H9 (cell line): ENCODE data around the gene WDR20. TPM values are rescaled to one million over a fixed set of nuclear protein-coding genes. Genes with fewer than 3 reads are reported as not detected.

ENCODE experiments used
- DNase-seq: peaks from one replicate; pipeline ENCODE4 v3.0.0-alpha.2; 2017
- H2AFZ ChIP-seq: one replicate; pipeline ENCODE4 v1.6.1; 2013; ENCODE audit warnings: mild to moderate bottlenecking, low read length, control low read depth, moderate library complexity
- H2AK5ac ChIP-seq: 2 replicates; pipeline ENCODE4 v1.6.1; 2013; ENCODE audit warnings: low read length, control low read depth, mixed read lengths; ENCODE audit not compliant: insufficient read length
- H2BK120ac ChIP-seq: one replicate; pipeline ENCODE4 v1.6.1; 2013; ENCODE audit warnings: low read depth, mild to moderate bottlenecking, low read length, control low read depth, inconsistent platforms; ENCODE audit not compliant: poor library complexity, severe bottlenecking
- H2BK12ac ChIP-seq: 2 replicates; pipeline ENCODE4 v1.6.1; 2013; ENCODE audit warnings: low read length, control low read depth, mixed read lengths, low read depth; ENCODE audit not compliant: insufficient read length
- H2BK15ac ChIP-seq: 2 replicates; pipeline ENCODE4 v1.6.1; 2013; ENCODE audit warnings: low read depth, low read length, control low read depth
- H2BK20ac ChIP-seq: one replicate; pipeline ENCODE4 v1.6.1; 2013; ENCODE audit warnings: low read depth, mild to moderate bottlenecking, low read length, control low read depth, inconsistent platforms; ENCODE audit not compliant: poor library complexity, severe bottlenecking
- H2BK5ac ChIP-seq: 2 replicates; pipeline ENCODE4 v1.6.1; 2013; ENCODE audit warnings: low read length, control low read depth, mixed read lengths; ENCODE audit not compliant: insufficient read length
- H3K14ac ChIP-seq: 2 replicates; pipeline ENCODE4 v1.6.1; 2013; ENCODE audit warnings: low read length, control low read depth; ENCODE audit not compliant: insufficient read depth
- H3K18ac ChIP-seq: 2 replicates; pipeline ENCODE4 v1.6.1; 2013; ENCODE audit warnings: low read depth, mild to moderate bottlenecking, mixed read lengths, low read length, control low read depth; ENCODE audit not compliant: insufficient read length
- H3K23ac ChIP-seq: 2 replicates; pipeline ENCODE4 v1.6.1; 2013; ENCODE audit warnings: low read length, control low read depth, mixed read lengths, low read depth; ENCODE audit not compliant: insufficient read length
- H3K23me2 ChIP-seq: 2 replicates; pipeline ENCODE4 v1.6.1; 2013; ENCODE audit warnings: low read depth, mild to moderate bottlenecking, mixed read lengths, low read length, control low read depth; ENCODE audit not compliant: insufficient read length, poor library complexity, severe bottlenecking
- H3K27ac ChIP-seq: 2 replicates; pipeline ENCODE4 v1.5.1; 2013; ENCODE audit warnings: low read length, control low read depth, mixed read lengths, low read depth; ENCODE audit not compliant: insufficient read length
- H3K27me3 ChIP-seq: 2 replicates; pipeline ENCODE4 v1.6.1; 2013; ENCODE audit warnings: low read length, control low read depth, inconsistent platforms; ENCODE audit not compliant: insufficient read depth
- H3K4ac ChIP-seq: 2 replicates; pipeline ENCODE4 v1.6.1; 2013; ENCODE audit warnings: low read depth, mild to moderate bottlenecking, control low read depth, inconsistent platforms, low read length, moderate library complexity
- H3K4me1 ChIP-seq: 2 replicates; pipeline ENCODE4 v1.6.1; 2013; ENCODE audit warnings: low read length, control low read depth, inconsistent platforms; ENCODE audit not compliant: insufficient read depth
- H3K4me2 ChIP-seq: 2 replicates; pipeline ENCODE4 v1.6.1; 2013; ENCODE audit warnings: low read length, control low read depth, mixed read lengths; ENCODE audit not compliant: insufficient read length, insufficient read depth
- H3K56ac ChIP-seq: 2 replicates; pipeline ENCODE4 v1.6.1; 2013; ENCODE audit warnings: low read depth, mild to moderate bottlenecking, mixed read lengths, low read length, control low read depth; ENCODE audit not compliant: insufficient read length
- H3K79me1 ChIP-seq: 2 replicates; pipeline ENCODE4 v1.6.1; 2013; ENCODE audit warnings: low read depth, mild to moderate bottlenecking, moderate library complexity, low read length, control low read depth, inconsistent platforms; ENCODE audit not compliant: insufficient read depth, poor library complexity, severe bottlenecking
- H3K79me2 ChIP-seq: 2 replicates; pipeline ENCODE4 v1.6.1; 2013; ENCODE audit warnings: low read length, control low read depth, inconsistent platforms; ENCODE audit not compliant: insufficient read depth
- H3K9ac ChIP-seq: 2 replicates; pipeline ENCODE4 v1.6.1; 2013; ENCODE audit warnings: low read length, control low read depth, mixed read lengths; ENCODE audit not compliant: insufficient read length; ENCODE audit errors: extremely low read depth
- H3K9me3 ChIP-seq: one replicate; pipeline ENCODE4 v1.6.1; 2013; ENCODE audit warnings: low read depth, low read length, inconsistent platforms; ENCODE audit not compliant: control insufficient read depth
- H3T11ph ChIP-seq: one replicate; pipeline ENCODE4 v1.6.1; 2013; ENCODE audit warnings: mild to moderate bottlenecking, low read length, control low read depth, inconsistent platforms
- H4K20me1 ChIP-seq: one replicate; pipeline ENCODE4 v1.6.1; 2013; ENCODE audit not compliant: control insufficient read depth, insufficient read length, insufficient read depth
- H4K5ac ChIP-seq: 2 replicates; pipeline ENCODE4 v1.6.1; 2013; ENCODE audit warnings: low read depth, mild to moderate bottlenecking, mixed read lengths, low read length, control low read depth; ENCODE audit not compliant: insufficient read length
- H4K8ac ChIP-seq: replicated peaks from 2 replicates; pipeline ENCODE4 v1.6.1; 2013; ENCODE audit warnings: low read length, control low read depth, mixed read lengths, low read depth; ENCODE audit not compliant: insufficient read length
- H4K91ac ChIP-seq: 2 replicates; pipeline ENCODE4 v1.6.1; 2013; ENCODE audit warnings: low read depth, mild to moderate bottlenecking, moderate library complexity, mixed read lengths, low read length, control low read depth; ENCODE audit not compliant: insufficient read length
- H3K27ac Mint-ChIP-seq, 3 experiments: 2 replicates in 2 of 3; 3 replicates in 1 of 3; pipeline ENCODE4 v1.8.0; 2020 to 2021; ENCODE audit warnings: mixed read lengths in 3 of 3, mild to moderate bottlenecking in 1 of 3, moderate library complexity in 1 of 3
- H3K27me3 Mint-ChIP-seq: 2 replicates; pipeline ENCODE4 v1.8.0; 2021; ENCODE audit warnings: low read depth, mild to moderate bottlenecking, moderate library complexity, mixed read lengths
- H3K36me3 Mint-ChIP-seq, 3 experiments: 2 replicates in 2 of 3; 3 replicates in 1 of 3; pipeline ENCODE4 v1.8.0; 2020 to 2021; ENCODE audit warnings: low read depth in 3 of 3, mixed read lengths in 3 of 3; ENCODE audit not compliant: insufficient read depth in 1 of 3
- H3K4me1 Mint-ChIP-seq, 2 experiments: 2 replicates each; pipeline ENCODE4 v1.8.0; 2020; ENCODE audit warnings: mixed read lengths in 2 of 2
- H3K4me3 Mint-ChIP-seq, 2 experiments: 2 replicates in 1 of 2; 3 replicates in 1 of 2; pipeline ENCODE4 v1.8.0; 2020 to 2021; ENCODE audit warnings: mild to moderate bottlenecking in 2 of 2, mixed read lengths in 2 of 2, moderate library complexity in 1 of 2
- H3K9me3 Mint-ChIP-seq, 2 experiments: 2 replicates in 1 of 2; 3 replicates in 1 of 2; pipeline ENCODE4 v1.8.0; 2020; ENCODE audit warnings: mild to moderate bottlenecking in 2 of 2, mixed read lengths in 2 of 2, moderate library complexity in 1 of 2
- WGBS: extraction: QIAGEN DNeasy Blood & Tissue Kit; methylation state at CpG from one replicate; pipeline ENCODE4 v1.1.7; 2013; ENCODE audit warnings: missing lambda C conversion rate, low lambda C conversion rate, mixed read lengths; ENCODE audit not compliant: insufficient read length; ENCODE audit errors: extremely low coverage; 5-methylcytosine and 5-hydroxymethylcytosine counted together
- total RNA-seq: library from RNA; stranded (reverse); gene quantifications from 2 replicates; pipeline ENCODE4 v1.2.1, GENCODE V29; 2021
- TF ChIP-seq, protein P1 (sequence below): fragments of 200-600 bp; sonication (generic); conservative IDR thresholded peaks from 3 replicates; pipeline ENCODE4 v1.8.0; 2021; ENCODE audit warnings: antibody characterized with exemption, mild to moderate bottlenecking

Gene WDR20
- total RNA-seq, 1 experiment from 2014 or later, result 31.6 TPM

DNA sequence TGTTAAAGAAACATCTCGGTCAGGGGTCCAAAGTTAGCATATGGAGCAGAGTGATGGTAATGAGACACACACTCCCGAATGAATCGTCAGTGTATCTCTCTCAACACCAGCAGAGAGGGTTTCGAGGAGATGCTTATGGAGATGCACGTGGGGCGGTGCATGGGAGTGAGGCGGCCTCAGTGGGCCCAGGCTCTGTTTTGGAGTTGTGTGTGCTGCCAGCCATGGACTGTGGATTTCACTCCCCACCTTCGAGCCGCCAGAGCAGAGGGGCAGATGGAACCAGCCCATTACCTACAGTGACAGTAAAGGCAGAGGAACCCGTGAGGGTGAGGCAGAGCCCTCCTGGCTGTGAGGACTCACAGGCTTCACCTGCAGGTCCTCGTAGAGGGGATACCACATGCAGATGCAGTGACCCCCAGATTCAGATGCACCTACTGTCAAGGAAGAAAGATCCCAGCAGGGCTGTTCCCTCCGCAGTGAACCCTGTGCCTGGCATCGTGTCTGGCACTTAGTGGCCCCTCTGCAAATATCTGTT, 68.2 kb downstream of the WDR20 start:
- H3K36me3 Mint-ChIP-seq, result peaks cover 7 to 35% (median 27%) of the 10 kb centered on the region in 3 experiments
- Histone ChIP-seq H3K23ac (no peak overlapping the region), H3K4ac (no peak overlapping the region), H4K20me1 (no peaks in the 10 kb centered on the region), H3K4me1 (no peaks in the 10 kb centered on the region), H2BK12ac (no peak overlapping the region), H2BK15ac (no peak overlapping the region), H3K27ac (no peak overlapping the region), H2AFZ (no peak overlapping the region), H3K79me2 (no peaks in the 10 kb centered on the region), H3K9ac (no peak overlapping the region), H3K79me1 (no peaks in the 10 kb centered on the region), H3K23me2 (no peaks in the 10 kb centered on the region), H4K91ac (no peak overlapping the region), H3T11ph (no peak overlapping the region), H3K14ac (no peak overlapping the region), H3K9me3 (no peaks in the 10 kb centered on the region), H3K18ac (no peak overlapping the region), H4K5ac (no peak overlapping the region), H2BK120ac (no peak overlapping the region), H3K4me2 (no peak overlapping the region), H2BK5ac (no peak overlapping the region), H4K8ac (no peak overlapping the region), H2AK5ac (no peak overlapping the region), H3K56ac (no peak overlapping the region), H2BK20ac (no peak overlapping the region), H3K27me3 (no peaks in the 10 kb centered on the region)
- H3K9me3 Mint-ChIP-seq, result no peaks in the 10 kb centered on the region
- H3K27ac Mint-ChIP-seq, result peak overlapping the region in 2 of 3 experiments; percentile 69 to 80; a peak in 2 of 7 replicates
- H3K27me3 Mint-ChIP-seq, result no peaks in the 10 kb centered on the region
- no peak overlapping the region for H3K4me3 Mint-ChIP-seq
- WGBS, result no CpG with 5 or more reads among the region's 13 CpGs
- peaks cover 5 to 18% of the 10 kb centered on the region in 2 experiments; a peak in 2 of 4 replicates for H3K4me1 Mint-ChIP-seq
- DNase-seq, result no peak
- TF ChIP-seq, protein P1, sequence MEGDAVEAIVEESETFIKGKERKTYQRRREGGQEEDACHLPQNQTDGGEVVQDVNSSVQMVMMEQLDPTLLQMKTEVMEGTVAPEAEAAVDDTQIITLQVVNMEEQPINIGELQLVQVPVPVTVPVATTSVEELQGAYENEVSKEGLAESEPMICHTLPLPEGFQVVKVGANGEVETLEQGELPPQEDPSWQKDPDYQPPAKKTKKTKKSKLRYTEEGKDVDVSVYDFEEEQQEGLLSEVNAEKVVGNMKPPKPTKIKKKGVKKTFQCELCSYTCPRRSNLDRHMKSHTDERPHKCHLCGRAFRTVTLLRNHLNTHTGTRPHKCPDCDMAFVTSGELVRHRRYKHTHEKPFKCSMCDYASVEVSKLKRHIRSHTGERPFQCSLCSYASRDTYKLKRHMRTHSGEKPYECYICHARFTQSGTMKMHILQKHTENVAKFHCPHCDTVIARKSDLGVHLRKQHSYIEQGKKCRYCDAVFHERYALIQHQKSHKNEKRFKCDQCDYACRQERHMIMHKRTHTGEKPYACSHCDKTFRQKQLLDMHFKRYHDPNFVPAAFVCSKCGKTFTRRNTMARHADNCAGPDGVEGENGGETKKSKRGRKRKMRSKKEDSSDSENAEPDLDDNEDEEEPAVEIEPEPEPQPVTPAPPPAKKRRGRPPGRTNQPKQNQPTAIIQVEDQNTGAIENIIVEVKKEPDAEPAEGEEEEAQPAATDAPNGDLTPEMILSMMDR, result no peak
